Astrocyte of the spinal cord (primary cell): ENCODE data around the gene NOM1.

ENCODE experiments used
- DNase-seq: peaks from one replicate; pipeline ENCODE4 v3.0.0; 2011; ENCODE audit warnings: low read depth, low spot score
- H3K4me3 ChIP-seq: 2 replicates; pipeline ENCODE4 v1.5.1; 2011; ENCODE audit warnings: low read depth, mild to moderate bottlenecking, low read length, moderate library complexity
- CTCF ChIP-seq: IDR thresholded peaks from 2 replicates; pipeline ENCODE4 v1.5.1; 2012; ENCODE audit warnings: low read depth, mild to moderate bottlenecking, low read length, inconsistent platforms
- in situ Hi-C: cut with HindIII; loops from 2 replicates; pipeline ENCODE4 v1.10.0; 2017; ENCODE audit warnings: low sequenced_read_pairs

Gene NOM1

GRCh38 chr7:157014635-157015555, 65.4 kb downstream of the NOM1 start:
- in situ Hi-C loops: no loop called here
- no peak overlapping the region for H3K4me3 ChIP-seq
- TF ChIP-seq CTCF: no peak
- DNase-seq: no peak

GRCh38 chr7:157016024-157016351, 66.5 kb downstream of the NOM1 start:
- no peak overlapping the region for H3K4me3 ChIP-seq
- TF ChIP-seq CTCF: no peak
- in situ Hi-C loops: no loop called here
- DNase-seq: no peak

GRCh38 chr7:157016352-157017041, 67.0 kb downstream of the NOM1 start:
- in situ Hi-C loops: no loop called here
- DNase-seq: no peak
- H3K4me3 ChIP-seq: no peak overlapping the region
- TF ChIP-seq CTCF: no peak

GRCh38 chr7:157017149-157017548, 67.6 kb downstream of the NOM1 start:
- no peak for TF ChIP-seq CTCF

GRCh38 chr7:157017603-157018327, 68.3 kb downstream of the NOM1 start:
- DNase-seq: no peak
- H3K4me3 ChIP-seq: no peak overlapping the region
- in situ Hi-C loops: no loop called here
- no peak for TF ChIP-seq CTCF

More at GRCh38 chr7:157017149-157017548, 67.6 kb downstream of the NOM1 start:
- no peak overlapping the region for H3K4me3 ChIP-seq
- no peak for DNase-seq
- in situ Hi-C loops: no loop called here

GRCh38 chr7:157018328-157018996, 69.0 kb downstream of the NOM1 start:
- in situ Hi-C loops: no loop called here

More at GRCh38 chr7:157018328-157018996, 69.0 kb downstream of the NOM1 start:
- no peak for DNase-seq
- no peak overlapping the region for H3K4me3 ChIP-seq
- TF ChIP-seq CTCF: no peak
